GM12801 (cell line): Measurements from ENCODE around the gene RBPJ.

Source experiments
- TF ChIP-seq, protein P1 (sequence below): IDR thresholded peaks from one replicate; pipeline ENCODE4 v1.5.1; 2011; ENCODE audit warnings: control low read depth; ENCODE audit not compliant: insufficient read length; ENCODE audit errors: extremely low read depth

Gene RBPJ

DNA sequence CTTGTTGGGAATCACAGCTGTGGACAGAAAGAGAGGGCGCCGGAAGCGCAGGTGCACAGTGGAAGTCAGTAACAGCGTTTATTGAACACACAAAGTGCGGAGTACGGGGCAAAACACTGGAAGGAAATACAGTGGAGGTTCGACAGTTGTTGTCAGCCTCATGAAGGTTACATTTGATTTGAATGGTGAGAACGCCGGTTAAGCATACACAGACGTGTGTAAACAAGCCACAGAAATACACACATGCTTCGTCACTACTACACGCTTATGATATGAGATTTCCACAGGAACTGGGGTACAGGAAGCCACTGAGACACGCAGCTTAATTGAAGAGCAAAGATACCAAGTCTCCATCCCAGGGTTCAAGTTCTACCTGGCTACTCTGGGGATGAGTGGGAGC, 157.5 kb downstream of the RBPJ start:
- TF ChIP-seq, protein P1, sequence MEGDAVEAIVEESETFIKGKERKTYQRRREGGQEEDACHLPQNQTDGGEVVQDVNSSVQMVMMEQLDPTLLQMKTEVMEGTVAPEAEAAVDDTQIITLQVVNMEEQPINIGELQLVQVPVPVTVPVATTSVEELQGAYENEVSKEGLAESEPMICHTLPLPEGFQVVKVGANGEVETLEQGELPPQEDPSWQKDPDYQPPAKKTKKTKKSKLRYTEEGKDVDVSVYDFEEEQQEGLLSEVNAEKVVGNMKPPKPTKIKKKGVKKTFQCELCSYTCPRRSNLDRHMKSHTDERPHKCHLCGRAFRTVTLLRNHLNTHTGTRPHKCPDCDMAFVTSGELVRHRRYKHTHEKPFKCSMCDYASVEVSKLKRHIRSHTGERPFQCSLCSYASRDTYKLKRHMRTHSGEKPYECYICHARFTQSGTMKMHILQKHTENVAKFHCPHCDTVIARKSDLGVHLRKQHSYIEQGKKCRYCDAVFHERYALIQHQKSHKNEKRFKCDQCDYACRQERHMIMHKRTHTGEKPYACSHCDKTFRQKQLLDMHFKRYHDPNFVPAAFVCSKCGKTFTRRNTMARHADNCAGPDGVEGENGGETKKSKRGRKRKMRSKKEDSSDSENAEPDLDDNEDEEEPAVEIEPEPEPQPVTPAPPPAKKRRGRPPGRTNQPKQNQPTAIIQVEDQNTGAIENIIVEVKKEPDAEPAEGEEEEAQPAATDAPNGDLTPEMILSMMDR = no peak

- TF ChIP-seq, protein P1 = no peak
These were observed 162.0 kb downstream of the RBPJ start for GRCh38 chr4:26482508-26483462.

DNA sequence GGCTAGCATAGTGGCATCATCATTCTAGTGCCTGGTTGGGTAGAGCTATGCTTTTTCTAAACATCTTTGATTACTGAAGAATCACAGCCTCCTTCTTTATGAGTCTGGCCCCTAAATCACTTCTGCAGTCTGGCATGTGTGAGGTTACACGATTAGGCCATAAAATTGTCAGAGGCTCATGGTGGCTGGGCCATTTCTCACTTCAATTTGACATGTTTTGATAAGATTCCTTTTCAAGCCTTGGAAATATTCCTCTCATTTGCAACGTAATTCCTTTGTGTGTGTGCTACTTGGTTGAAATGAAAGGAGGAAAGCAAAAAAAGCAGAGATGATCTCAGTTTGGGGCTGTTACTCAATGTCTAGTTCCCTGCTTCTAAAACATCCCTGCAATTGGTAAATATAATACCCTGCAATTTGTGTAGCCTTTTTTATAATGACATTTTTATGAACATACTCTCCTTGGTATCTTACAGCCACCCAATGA, 163.3 kb downstream of the RBPJ start:
- TF ChIP-seq, protein P1 = no peak

DNA sequence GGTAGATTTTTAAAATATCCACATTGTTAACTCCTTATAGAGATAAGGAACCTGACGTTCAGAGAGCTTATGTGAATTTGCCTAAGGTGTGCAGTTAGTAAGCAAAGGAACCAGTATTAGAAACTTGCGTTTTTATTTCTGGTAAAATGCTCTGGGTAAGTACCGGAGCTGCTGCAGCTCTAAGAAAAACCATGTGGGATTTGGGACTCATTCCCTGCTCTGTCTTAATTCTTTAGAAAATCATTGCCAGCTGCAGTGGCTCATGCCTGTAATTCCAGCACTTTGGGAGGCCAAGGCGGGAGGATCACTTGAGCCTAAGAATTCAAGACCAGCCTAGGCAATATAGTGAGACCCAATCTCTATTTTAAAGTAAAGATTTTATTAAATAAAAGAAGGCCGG, 163.7 kb downstream of the RBPJ start:
- TF ChIP-seq, protein P1 = no peak
